RWPE1 (cell line): Measurements from ENCODE around the gene FXYD4.

ENCODE experiments used
- CTCF ChIA-PET: fragments of 350-600 bp; sonication (Branson Sonifier 250); formaldehyde crosslinking; extraction: SDS; loops from one replicate; lab custom pipeline; 2021; lab: Yijun Ruan, JAX
- POLR2A ChIA-PET: fragments of 400-600 bp; formaldehyde crosslinking; extraction: SDS; loops from one replicate; lab custom pipeline; 2020; ENCODE audit warnings: antibody characterized with exemption; ENCODE audit not compliant: low non-redundant PET; lab: Yijun Ruan, JAX
- DNase-seq: peaks from one replicate; pipeline ENCODE4 v3.0.0; 2012; ENCODE audit warnings: low spot score
- H3K27ac ChIP-seq: fragments of 450-650 bp; 2 replicates; pipeline ENCODE4 v1.5.1; 2017
- TF ChIP-seq, protein P1 (sequence below): fragments of 450-650 bp; conservative IDR thresholded peaks from 2 replicates; pipeline ENCODE4 v1.5.1; 2017; ENCODE audit warnings: low read depth, mild to moderate bottlenecking

FXYD4 gene

GRCh38 chr10:43424416-43424815, 53.0 kb downstream of the FXYD4 start:
- POLR2A ChIA-PET = no interaction called here

More at GRCh38 chr10:43424416-43424815, 53.0 kb downstream of the FXYD4 start:
- TF ChIP-seq, protein P1, sequence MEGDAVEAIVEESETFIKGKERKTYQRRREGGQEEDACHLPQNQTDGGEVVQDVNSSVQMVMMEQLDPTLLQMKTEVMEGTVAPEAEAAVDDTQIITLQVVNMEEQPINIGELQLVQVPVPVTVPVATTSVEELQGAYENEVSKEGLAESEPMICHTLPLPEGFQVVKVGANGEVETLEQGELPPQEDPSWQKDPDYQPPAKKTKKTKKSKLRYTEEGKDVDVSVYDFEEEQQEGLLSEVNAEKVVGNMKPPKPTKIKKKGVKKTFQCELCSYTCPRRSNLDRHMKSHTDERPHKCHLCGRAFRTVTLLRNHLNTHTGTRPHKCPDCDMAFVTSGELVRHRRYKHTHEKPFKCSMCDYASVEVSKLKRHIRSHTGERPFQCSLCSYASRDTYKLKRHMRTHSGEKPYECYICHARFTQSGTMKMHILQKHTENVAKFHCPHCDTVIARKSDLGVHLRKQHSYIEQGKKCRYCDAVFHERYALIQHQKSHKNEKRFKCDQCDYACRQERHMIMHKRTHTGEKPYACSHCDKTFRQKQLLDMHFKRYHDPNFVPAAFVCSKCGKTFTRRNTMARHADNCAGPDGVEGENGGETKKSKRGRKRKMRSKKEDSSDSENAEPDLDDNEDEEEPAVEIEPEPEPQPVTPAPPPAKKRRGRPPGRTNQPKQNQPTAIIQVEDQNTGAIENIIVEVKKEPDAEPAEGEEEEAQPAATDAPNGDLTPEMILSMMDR = no peak
- DNase-seq = no peak
- H3K27ac ChIP-seq = no peak overlapping the region
- CTCF ChIA-PET = no interaction called here
